ENCODE measurements around the gene DYNC1H1. TPM values are rescaled to one million over a fixed set of nuclear protein-coding genes. Genes with fewer than 3 reads are reported as not detected.

DYNC1H1 gene
- polyA plus RNA-seq, 1 donor from 2014 or later: 298 TPM

DNA sequence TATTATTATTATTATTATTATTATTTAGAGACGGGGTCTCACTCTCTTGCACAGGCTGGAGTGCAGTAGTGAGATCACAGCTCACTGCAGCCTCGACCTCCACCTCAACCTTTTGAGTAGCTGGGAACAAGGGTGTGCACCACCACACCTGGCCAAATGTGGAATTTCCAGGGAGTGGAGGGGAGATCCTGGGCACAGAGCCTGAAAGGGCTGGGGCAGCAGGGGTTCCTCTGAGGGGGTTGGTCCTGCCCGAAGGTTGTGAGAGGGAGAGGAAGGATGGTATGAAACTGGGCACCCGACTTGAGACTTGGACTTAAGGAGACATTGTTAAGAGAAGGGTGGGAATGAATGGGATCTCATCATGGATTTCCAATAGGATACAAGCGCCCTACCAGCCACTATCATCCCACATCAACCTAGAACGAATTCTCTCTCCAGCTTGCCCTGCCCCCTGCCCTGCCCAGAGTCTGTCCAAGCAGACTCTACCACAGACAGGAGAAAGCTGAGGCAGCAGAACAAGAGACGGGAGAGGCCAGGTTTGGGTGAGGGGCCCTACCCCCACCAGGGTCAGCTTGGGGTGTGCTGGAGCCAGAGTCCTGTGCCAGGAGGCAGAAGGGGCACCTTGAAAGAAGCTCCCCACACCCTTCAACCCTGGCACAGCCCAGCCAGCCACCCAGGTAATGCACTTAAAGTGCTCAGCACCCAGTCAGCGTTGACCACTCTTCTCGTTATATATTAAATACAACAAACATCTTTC, 2.4 kb upstream of the DYNC1H1 start:
- peaks cover 6% of the 10 kb centered on the region for H4K20me1 ChIP-seq (ENCODE audit: insufficient read depth)
- H3K27ac ChIP-seq (ENCODE audit: low read length): no peak overlapping the region
- H3K9me3 ChIP-seq (ENCODE audit: low read length): no peaks in the 10 kb centered on the region
- no peak for TF ChIP-seq MXI1 (conservative IDR thresholded peaks at IDR 0.05; ENCODE audit: poor library complexity, severe bottlenecking)
- TF ChIP-seq, protein P1, sequence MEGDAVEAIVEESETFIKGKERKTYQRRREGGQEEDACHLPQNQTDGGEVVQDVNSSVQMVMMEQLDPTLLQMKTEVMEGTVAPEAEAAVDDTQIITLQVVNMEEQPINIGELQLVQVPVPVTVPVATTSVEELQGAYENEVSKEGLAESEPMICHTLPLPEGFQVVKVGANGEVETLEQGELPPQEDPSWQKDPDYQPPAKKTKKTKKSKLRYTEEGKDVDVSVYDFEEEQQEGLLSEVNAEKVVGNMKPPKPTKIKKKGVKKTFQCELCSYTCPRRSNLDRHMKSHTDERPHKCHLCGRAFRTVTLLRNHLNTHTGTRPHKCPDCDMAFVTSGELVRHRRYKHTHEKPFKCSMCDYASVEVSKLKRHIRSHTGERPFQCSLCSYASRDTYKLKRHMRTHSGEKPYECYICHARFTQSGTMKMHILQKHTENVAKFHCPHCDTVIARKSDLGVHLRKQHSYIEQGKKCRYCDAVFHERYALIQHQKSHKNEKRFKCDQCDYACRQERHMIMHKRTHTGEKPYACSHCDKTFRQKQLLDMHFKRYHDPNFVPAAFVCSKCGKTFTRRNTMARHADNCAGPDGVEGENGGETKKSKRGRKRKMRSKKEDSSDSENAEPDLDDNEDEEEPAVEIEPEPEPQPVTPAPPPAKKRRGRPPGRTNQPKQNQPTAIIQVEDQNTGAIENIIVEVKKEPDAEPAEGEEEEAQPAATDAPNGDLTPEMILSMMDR (IDR thresholded peaks at IDR 0.05; ENCODE audit: poor library complexity, severe bottlenecking): no peak
- H3K9ac ChIP-seq (ENCODE audit: low read length): no peak overlapping the region
- H3K9me2 ChIP-seq (ENCODE audit: insufficient read depth, low read length): no peaks in the 10 kb centered on the region
- H3F3A ChIP-seq (ENCODE audit: insufficient read depth, low read length, poor library complexity, severe bottlenecking): no peaks in the 10 kb centered on the region
- no peaks in the 10 kb centered on the region for H3K27me3 ChIP-seq (ENCODE audit: insufficient read depth, low read depth, low read length)
- H3K36me3 ChIP-seq (ENCODE audit: insufficient read depth, low read length): no peaks in the 10 kb centered on the region
- H3K4me3 ChIP-seq (ENCODE audit: low read length): no peak overlapping the region
- no peak overlapping the region for H2AFZ ChIP-seq (ENCODE audit: low read depth, low read length)
- no peak overlapping the region for H3K4me2 ChIP-seq (ENCODE audit: low read length)
- H3K79me2 ChIP-seq (replicated peaks; ENCODE audit: insufficient read depth, low read length): peaks cover 23% of the 10 kb centered on the region

DNA sequence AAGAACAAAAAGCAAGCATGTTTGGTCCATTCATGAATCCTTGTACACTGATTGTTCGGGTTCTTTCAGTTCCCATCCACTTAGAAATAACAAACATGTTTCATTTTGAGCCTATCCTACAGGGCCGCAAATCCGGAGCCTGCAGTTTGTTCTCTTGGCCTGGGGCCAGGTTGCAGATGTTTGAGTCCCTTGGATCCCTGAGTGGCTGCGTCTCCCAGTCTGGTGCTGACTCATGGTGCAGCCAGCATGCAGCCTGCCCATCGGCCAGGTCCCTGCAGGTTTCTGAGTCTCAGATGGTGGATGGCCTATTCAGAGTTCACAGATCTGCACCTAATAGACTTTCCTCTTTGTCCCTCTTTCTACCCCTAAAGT, 1.9 kb upstream of the DYNC1H1 start:
- no peak overlapping the region for H2AFZ ChIP-seq (ENCODE audit: low read depth, low read length)
- H3K9ac ChIP-seq (ENCODE audit: low read length): no peak overlapping the region
- no peak overlapping the region for H3K27ac ChIP-seq (ENCODE audit: low read length)

More for the DNA sequence above, 1.9 kb upstream of the DYNC1H1 start:
- no peak overlapping the region for H3K4me2 ChIP-seq (ENCODE audit: low read length)
- H3K79me2 ChIP-seq (replicated peaks; ENCODE audit: insufficient read depth, low read length): peaks cover 29% of the 10 kb centered on the region
- no peaks in the 10 kb centered on the region for H3K9me2 ChIP-seq (ENCODE audit: insufficient read depth, low read length)
- no peaks in the 10 kb centered on the region for H3K9me3 ChIP-seq (ENCODE audit: low read length)
- H3F3A ChIP-seq (ENCODE audit: insufficient read depth, low read length, poor library complexity, severe bottlenecking): no peaks in the 10 kb centered on the region
- H3K27me3 ChIP-seq (ENCODE audit: insufficient read depth, low read depth, low read length): no peaks in the 10 kb centered on the region
- peaks cover 9% of the 10 kb centered on the region for H4K20me1 ChIP-seq (ENCODE audit: insufficient read depth)
- H3K4me3 ChIP-seq (ENCODE audit: low read length): no peak overlapping the region
- H3K36me3 ChIP-seq (ENCODE audit: insufficient read depth, low read length): no peaks in the 10 kb centered on the region
- no peak for TF ChIP-seq EZH2 (IDR thresholded peaks at IDR 0.05; ENCODE audit: borderline replicate concordance, insufficient read depth, low read length, poor library complexity, severe bottlenecking)
- TF ChIP-seq, protein P2, sequence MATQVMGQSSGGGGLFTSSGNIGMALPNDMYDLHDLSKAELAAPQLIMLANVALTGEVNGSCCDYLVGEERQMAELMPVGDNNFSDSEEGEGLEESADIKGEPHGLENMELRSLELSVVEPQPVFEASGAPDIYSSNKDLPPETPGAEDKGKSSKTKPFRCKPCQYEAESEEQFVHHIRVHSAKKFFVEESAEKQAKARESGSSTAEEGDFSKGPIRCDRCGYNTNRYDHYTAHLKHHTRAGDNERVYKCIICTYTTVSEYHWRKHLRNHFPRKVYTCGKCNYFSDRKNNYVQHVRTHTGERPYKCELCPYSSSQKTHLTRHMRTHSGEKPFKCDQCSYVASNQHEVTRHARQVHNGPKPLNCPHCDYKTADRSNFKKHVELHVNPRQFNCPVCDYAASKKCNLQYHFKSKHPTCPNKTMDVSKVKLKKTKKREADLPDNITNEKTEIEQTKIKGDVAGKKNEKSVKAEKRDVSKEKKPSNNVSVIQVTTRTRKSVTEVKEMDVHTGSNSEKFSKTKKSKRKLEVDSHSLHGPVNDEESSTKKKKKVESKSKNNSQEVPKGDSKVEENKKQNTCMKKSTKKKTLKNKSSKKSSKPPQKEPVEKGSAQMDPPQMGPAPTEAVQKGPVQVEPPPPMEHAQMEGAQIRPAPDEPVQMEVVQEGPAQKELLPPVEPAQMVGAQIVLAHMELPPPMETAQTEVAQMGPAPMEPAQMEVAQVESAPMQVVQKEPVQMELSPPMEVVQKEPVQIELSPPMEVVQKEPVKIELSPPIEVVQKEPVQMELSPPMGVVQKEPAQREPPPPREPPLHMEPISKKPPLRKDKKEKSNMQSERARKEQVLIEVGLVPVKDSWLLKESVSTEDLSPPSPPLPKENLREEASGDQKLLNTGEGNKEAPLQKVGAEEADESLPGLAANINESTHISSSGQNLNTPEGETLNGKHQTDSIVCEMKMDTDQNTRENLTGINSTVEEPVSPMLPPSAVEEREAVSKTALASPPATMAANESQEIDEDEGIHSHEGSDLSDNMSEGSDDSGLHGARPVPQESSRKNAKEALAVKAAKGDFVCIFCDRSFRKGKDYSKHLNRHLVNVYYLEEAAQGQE (IDR thresholded peaks at IDR 0.05; ENCODE audit: borderline replicate concordance): no peak
- TF ChIP-seq POLR2AphosphoS5 (IDR thresholded peaks at IDR 0.05): no peak
- TF ChIP-seq, protein P1 (IDR thresholded peaks at IDR 0.05; ENCODE audit: poor library complexity, severe bottlenecking): no peak
- TF ChIP-seq TAF1 (IDR thresholded peaks at IDR 0.05; ENCODE audit: low read depth): no peak
